ENCODE data around the gene ASCL2.

- peak; percentile 95 for TF ChIP-seq EZH2phosphoT487 (IDR thresholded peaks at IDR 0.05)
- TF ChIP-seq, protein P1, sequence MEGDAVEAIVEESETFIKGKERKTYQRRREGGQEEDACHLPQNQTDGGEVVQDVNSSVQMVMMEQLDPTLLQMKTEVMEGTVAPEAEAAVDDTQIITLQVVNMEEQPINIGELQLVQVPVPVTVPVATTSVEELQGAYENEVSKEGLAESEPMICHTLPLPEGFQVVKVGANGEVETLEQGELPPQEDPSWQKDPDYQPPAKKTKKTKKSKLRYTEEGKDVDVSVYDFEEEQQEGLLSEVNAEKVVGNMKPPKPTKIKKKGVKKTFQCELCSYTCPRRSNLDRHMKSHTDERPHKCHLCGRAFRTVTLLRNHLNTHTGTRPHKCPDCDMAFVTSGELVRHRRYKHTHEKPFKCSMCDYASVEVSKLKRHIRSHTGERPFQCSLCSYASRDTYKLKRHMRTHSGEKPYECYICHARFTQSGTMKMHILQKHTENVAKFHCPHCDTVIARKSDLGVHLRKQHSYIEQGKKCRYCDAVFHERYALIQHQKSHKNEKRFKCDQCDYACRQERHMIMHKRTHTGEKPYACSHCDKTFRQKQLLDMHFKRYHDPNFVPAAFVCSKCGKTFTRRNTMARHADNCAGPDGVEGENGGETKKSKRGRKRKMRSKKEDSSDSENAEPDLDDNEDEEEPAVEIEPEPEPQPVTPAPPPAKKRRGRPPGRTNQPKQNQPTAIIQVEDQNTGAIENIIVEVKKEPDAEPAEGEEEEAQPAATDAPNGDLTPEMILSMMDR (IDR thresholded peaks at IDR 0.05) = no peak
Observed at GRCh38 chr11:2268729-2269600, 1.4 kb downstream of the ASCL2 start.
